NOMO-1 treated with DMSO at 0.1 percent for 48 hours (cell line): ENCODE measurements around the gene AURKA.

Source experiments
- DNase-seq: peaks from one replicate; lab custom pipeline; 2025; ENCODE audit not compliant: unreplicated experiment; lab: John Stamatoyannopoulos, UW

The AURKA gene

DNA sequence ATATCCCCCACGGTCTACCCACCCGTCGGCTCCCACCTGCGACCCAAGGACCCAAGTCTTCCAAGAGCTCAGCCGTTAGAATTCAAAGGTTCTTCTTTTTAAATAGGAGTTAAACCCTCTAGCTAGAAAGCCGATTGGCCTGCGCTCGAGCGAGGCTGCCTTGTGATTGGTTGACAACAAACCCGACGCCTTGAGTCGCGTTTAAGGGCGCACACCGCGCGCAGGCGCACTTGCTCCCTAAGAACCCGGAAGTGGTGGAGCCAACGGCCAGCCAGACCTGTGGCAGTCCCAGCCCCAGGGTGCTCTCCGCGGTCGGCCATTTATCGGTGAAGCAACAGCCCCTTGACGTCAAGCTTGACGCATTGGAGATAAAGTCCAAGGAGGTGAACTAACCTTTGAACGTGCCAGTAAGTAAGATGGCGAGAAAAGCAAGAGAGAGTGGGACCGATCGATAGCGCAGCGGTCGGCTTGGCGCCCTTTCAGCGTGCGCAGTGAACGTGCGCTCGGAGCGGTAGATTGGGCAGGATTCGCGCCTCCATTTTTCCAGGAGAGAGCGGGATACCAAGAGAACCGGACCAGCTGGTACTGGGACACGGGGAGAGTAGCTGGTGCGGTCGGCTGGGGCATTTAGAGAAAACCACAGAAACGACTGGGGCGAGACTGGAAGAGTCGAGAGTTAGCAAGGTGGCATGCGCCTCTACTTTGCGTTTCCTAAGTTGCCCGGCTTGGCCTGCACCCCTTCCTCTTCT lies at the start of gene AURKA, which contains the start of gene CSTF1:
Gene AURKA (minus strand): TSS at position 84 of the 749 bp plus-strand sequence. CDS start 4,018 bp downstream, outside the sequence.
Gene CSTF1 (plus strand): TSS at position 514 of the 749 bp plus-strand sequence. CDS start 2,908 bp downstream, outside the sequence.
- peak; percentile 98 for DNase-seq

GRCh38 chr20:56440346-56441007 lies 48.5 kb upstream of the AURKA start:
- no peak for DNase-seq

DNA sequence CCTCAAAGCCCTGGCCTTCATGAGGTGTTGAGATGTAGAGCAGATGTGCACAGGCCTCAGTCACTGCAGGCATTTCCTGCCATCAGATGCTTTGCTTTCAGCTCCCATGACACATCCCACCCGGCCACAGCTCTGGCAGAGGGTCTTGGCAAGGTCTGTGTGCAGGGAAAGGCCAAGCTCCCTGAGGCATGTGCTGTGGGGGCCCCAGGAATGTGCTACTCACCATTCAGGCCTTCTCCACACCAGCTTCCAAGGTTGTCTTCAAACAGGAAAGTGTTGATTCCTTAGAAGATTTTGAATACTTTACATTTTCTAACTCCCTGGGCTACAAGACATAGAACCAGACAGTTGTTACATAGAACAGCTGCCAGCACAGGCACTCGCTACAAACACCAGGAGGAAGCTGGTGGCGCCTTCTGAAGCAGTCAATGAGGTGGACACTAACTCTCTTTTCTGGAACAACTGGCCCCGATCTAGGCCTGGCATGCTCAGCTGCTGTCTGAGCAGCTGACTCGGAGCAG lies 47.8 kb upstream of the AURKA start:
- DNase-seq = peak; percentile 14

DNA sequence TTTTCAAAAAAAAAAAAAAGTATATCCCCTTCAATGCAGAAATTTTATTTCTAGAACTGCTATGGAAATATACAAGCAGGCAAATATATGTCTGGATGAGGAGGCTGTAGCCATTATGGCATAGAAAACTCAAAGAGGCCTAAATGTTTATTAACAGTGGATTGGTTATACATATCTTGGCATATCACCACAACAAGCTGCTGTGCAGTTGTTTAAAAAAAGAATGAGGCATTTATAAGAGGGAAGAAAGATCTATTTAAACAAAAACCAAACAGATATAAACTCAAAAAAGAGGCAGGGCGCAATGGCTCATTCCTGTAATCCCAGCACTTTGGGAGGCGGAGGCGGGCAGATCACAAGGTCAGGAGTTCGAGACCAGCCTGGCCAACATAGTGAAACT lies 46.3 kb upstream of the AURKA start:
- DNase-seq = no peak

DNA sequence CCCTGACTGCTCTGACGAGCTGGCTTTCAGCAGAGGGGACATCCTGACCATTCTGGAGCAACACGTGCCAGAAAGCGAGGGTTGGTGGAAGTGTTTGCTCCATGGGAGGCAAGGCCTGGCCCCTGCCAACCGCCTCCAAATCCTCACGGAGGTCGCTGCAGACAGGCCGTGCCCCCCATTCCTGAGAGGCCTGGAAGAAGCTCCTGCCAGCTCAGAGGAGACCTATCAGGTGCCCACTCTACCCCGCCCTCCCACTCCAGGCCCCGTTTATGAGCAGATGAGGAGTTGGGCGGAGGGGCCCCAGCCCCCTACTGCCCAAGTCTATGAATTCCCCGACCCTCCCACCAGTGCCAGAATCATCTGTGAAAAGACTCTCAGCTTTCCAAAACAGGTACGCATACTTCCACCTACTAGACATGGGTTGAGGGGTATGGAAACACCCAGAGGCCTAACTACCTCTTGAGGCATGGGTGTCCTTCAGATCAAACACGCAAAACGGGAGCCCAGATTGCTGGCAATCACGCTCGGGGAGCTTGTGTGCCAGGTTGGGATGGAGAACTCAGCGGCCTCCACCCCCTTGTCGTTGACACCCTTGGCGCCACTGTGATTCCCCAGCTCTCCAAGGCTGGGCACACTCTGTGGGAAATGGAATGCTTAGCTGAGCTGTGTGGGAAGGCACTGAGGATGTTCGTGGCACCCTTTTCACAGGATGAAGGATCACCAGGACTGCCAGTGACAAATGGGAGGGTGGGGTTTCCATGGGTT lies 45.4 kb upstream of the AURKA start:
- DNase-seq = no peak

GRCh38 chr20:56433880-56434255 lies 41.9 kb upstream of the AURKA start:
- no peak for DNase-seq

- DNase-seq = no peak
Observed at GRCh38 chr20:56433221-56433879, 41.3 kb upstream of the AURKA start.

DNA sequence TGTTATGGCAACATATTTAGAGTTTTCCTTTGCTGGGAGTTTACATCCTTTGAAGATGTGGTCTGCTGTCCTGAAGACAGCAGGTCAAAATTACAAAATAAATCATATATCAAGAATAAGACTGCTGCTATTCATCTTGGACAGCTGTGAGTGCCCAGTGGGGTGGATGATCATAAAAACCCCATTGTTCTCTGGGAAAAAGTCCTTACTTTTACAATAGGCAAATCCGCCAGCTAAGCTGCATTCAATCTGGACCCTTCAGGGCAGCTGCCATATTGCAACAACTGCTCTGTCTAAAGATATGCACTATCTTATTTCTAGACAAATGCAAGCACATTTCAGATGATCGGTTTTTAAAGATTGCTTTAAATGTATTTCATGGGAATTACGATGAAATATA lies 39.5 kb upstream of the AURKA start:
- DNase-seq = no peak

DNA sequence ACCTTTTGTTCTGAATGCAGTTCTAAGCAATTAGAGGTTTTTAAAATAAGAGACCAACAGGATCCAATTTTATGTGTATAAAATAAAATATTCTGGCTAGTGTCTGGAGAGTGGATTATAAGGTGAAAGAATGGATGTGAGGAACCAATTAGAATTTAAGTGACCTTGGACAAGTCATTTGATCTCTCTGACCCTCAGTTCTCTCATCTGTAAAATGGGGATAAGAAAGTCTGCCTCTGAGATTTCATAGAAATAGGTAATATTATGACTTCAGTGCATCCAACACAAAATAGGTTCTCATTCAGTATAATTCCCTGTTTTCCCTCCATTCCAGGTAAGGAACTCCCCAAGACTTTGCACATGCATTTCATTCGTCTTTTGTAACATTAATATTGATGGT lies 38.9 kb upstream of the AURKA start:
- no peak for DNase-seq

DNA sequence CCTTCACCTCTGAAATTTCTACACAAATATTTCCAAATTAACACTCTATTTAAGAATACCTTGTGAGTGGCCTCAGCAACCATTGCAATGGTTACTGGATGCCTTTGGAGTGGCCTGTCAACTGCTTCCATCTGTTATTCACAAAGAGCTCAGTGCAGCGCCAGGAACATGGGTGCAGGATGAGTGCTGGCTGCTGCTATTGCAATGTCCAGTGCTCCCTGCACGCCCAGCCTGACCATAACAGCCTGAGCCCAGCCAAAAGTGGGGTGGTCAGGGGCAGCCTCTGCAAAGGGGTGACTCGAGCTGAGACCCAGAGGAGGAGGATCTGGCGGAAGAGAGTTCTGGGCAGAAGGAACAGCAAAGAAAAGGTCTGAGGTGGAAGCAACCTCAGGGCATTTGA lies 38.4 kb upstream of the AURKA start:
- DNase-seq = no peak

DNA sequence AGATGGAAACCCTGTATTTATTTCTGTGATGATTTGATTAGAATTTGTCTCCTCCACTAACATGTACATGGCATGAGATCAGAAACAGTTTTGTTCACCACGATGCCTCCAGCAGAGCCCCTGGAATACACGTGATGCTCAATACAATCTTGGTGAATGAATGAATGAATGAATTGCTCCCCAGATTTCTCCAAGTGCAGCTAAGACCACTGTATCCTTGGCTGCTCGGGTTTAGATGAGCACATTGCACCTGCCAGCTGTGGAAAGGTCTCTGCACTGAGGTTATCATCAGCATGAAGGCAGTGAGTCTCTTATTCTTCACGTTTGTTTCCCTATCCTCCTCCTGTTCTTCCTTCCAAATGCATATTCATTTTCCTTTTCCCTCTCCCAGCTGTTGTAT lies 37.9 kb upstream of the AURKA start:
- DNase-seq = no peak

DNA sequence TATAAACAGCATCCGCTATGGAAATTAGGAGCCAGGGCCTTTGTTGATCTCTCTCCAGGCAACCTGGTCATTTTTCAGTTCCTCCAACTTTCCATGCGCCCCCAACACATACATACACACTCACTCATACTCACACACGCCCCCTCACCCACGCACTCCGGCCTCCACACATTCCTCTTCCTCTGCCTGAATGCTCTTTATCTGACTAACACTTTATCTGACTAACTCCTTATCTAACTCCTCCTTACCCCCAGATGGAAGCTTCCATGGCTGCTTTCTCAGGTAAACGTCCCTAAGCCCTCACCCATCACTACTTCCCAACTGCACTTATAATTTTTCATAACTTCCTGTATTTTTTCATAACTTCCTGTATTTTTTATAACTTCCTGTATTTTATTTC lies 37.5 kb upstream of the AURKA start:
- DNase-seq = peak; percentile 68

- DNase-seq = no peak
Observed at GRCh38 chr20:56428881-56429280, 36.9 kb upstream of the AURKA start.

GRCh38 chr20:56428410-56428809 lies 36.4 kb upstream of the AURKA start:
- DNase-seq = no peak

DNA sequence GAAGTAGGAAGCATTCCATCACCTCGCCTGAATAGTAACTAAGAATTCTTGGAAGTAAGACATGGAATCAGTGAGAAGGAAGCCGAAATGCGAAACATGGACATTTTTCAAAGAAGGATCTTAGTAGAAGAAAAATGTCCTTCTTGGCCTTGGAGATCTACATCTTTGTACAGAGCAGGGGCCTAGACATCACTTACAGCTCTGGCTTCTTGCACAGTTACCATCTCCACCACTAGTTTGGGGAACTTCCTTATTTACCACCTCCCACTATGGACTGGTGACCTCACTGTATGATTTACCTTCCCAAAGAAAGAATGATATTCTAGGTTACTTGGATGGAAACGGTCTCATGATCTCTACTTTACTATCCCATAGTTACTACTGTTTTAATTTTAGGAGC lies 35.8 kb upstream of the AURKA start:
- DNase-seq = peak; percentile 45

DNA sequence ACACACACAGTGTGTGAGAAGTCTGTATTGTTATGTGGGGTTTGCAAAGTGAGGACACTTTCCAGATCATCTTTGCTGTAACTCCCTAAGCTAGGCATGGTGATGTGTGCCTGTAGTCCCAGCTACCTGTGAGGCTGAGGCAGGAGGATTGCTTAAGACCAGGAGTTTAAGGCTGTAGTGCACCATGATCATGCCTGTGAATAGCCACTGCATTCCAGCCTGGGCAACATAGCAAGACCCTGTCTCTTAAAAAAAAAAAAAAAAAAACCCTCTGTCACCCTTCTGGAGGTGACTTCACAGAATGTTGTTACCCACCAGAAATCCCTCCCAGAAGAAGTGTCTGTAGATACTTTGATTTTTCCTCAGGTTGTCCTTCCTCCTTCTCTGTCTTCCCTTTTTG lies 34.9 kb upstream of the AURKA start:
- DNase-seq = no peak

- no peak for DNase-seq
Observed at GRCh38 chr20:56426026-56426425, 34.0 kb upstream of the AURKA start.

- no peak for DNase-seq
Observed at GRCh38 chr20:56424931-56425330, 32.9 kb upstream of the AURKA start.

DNA sequence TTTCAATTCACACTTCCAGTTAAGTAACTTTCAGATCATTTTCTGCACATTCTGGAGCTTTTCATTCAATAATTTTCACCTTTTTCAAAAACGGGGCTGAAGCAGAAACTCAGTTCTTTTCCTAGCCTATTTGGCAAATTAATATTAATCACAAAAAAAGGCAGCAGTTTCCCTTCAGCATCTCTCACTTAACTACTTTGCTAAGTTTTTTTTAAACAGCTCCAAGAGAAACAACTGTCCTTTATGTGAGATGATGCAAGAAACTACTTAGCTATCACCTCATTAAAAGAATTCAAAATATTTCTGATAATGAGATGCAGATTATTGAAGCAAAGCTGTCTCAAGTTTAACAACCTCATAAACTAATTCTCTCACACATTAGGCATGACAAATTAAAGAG lies 31.9 kb upstream of the AURKA start:
- no peak for DNase-seq

- DNase-seq = no peak
Observed at GRCh38 chr20:56423211-56423610, 31.2 kb upstream of the AURKA start.

GRCh38 chr20:56422824-56423189 lies 30.8 kb upstream of the AURKA start:
- no peak for DNase-seq
